IMR-90 (cell line): ENCODE data around the gene HIGD1C. TPM values are rescaled to one million over a fixed set of nuclear protein-coding genes. Genes with fewer than 3 reads are reported as not detected.

ENCODE experiments used
- ATAC-seq: fragments of 200-7000 bp; cut with Tn5 transposase; 2 replicates; pipeline ENCODE4 v1.9.1; 2020; ENCODE audit warnings: low read depth, mild to moderate bottlenecking, moderate library complexity
- BruUV-seq: library from RNA; stranded (reverse); fragments of 400-500 nt; replicated peaks from 2 replicates; lab custom pipeline; 2021; lab: Mats Ljungman, UMichigan
- CTCF ChIA-PET: fragments of 300-600 bp; formaldehyde crosslinking; extraction: SDS; loops from one replicate; lab custom pipeline; 2021; ENCODE audit warnings: antibody characterized with exemption; lab: Yijun Ruan, JAX
- POLR2A ChIA-PET: fragments of 300-600 bp; sonication (Branson Sonifier 250); formaldehyde crosslinking; loops from one replicate; lab custom pipeline; 2022; ENCODE audit warnings: antibody characterized with exemption; ENCODE audit not compliant: unreplicated experiment; lab: Charles Lee
- DNase-seq: peaks from one replicate; pipeline ENCODE4 v3.0.0; 2013
- H2AFZ ChIP-seq: replicated peaks from 2 replicates; pipeline ENCODE3; 2013; ENCODE audit warnings: low read length, mild to moderate bottlenecking; ENCODE audit not compliant: poor library complexity
- H2AK5ac ChIP-seq: 2 replicates; pipeline ENCODE4 v1.6.1; 2013; ENCODE audit warnings: low read depth, low read length, inconsistent platforms
- H2AK9ac ChIP-seq: replicated peaks from 2 replicates; pipeline ENCODE3; 2013; ENCODE audit warnings: mild to moderate bottlenecking, low read depth, low read length, moderate library complexity; ENCODE audit not compliant: poor library complexity
- H2BK120ac ChIP-seq: 2 replicates; pipeline ENCODE4 v1.6.1; 2013; ENCODE audit warnings: low read depth, low read length, inconsistent platforms
- H2BK15ac ChIP-seq: 3 replicates; pipeline ENCODE4 v1.6.1; 2013; ENCODE audit warnings: low read depth, low read length, inconsistent platforms
- H2BK20ac ChIP-seq: 2 replicates; pipeline ENCODE4 v1.6.1; 2013; ENCODE audit warnings: low read depth, mild to moderate bottlenecking, inconsistent platforms, low read length, moderate library complexity
- H2BK5ac ChIP-seq: 2 replicates; pipeline ENCODE4 v1.6.1; 2013; ENCODE audit warnings: mild to moderate bottlenecking, low read depth, low read length, inconsistent platforms; ENCODE audit not compliant: poor library complexity, severe bottlenecking
- H3K14ac ChIP-seq: replicated peaks from 2 replicates; pipeline ENCODE4 v1.6.1; 2013; ENCODE audit warnings: low read depth, low read length, inconsistent platforms
- H3K18ac ChIP-seq: 2 replicates; pipeline ENCODE4 v1.6.1; 2013; ENCODE audit warnings: low read depth, low read length, control low read depth
- H3K23ac ChIP-seq: 2 replicates; pipeline ENCODE4 v1.6.1; 2013; ENCODE audit warnings: low read depth, low read length, inconsistent platforms
- H3K27ac ChIP-seq: 2 replicates; pipeline ENCODE4 v1.5.1; 2013; ENCODE audit warnings: mild to moderate bottlenecking, control low read depth, low read length; ENCODE audit not compliant: insufficient read depth
- H3K27me3 ChIP-seq: 2 replicates; pipeline ENCODE4 v1.6.1; 2013; ENCODE audit warnings: low read length; ENCODE audit not compliant: control insufficient read depth, insufficient read depth
- H3K36me3 ChIP-seq: 2 replicates; pipeline ENCODE4 v1.6.1; 2013; ENCODE audit warnings: low read length, mixed read lengths; ENCODE audit not compliant: control insufficient read depth, insufficient read depth
- H3K4ac ChIP-seq: 2 replicates; pipeline ENCODE4 v1.6.1; 2013; ENCODE audit warnings: low read depth, low read length, inconsistent platforms
- H3K4me1 ChIP-seq: 2 replicates; pipeline ENCODE4 v1.6.1; 2013; ENCODE audit warnings: low read length, mixed read lengths; ENCODE audit not compliant: control insufficient read depth, insufficient read depth
- H3K4me2 ChIP-seq: 2 replicates; pipeline ENCODE4 v1.6.1; 2013; ENCODE audit warnings: low read depth, mild to moderate bottlenecking, control low read depth, low read length, moderate library complexity
- H3K4me3 ChIP-seq: 2 replicates; pipeline ENCODE4 v1.5.1; 2013; ENCODE audit warnings: low read depth, mild to moderate bottlenecking, control low read depth, low read length, moderate library complexity; ENCODE audit not compliant: insufficient read depth
- H3K56ac ChIP-seq: 2 replicates; pipeline ENCODE4 v1.6.1; 2013; ENCODE audit warnings: low read length, inconsistent platforms; ENCODE audit not compliant: insufficient read depth; ENCODE audit errors: extremely low read depth
- H3K79me1 ChIP-seq, 2 experiments: 2 replicates each; pipeline ENCODE4 v1.6.1; 2013; ENCODE audit warnings: low read length in 2 of 2, inconsistent platforms in 1 of 2, low read depth in 1 of 2
- H3K9ac ChIP-seq: 2 replicates; pipeline ENCODE4 v1.6.1; 2013; ENCODE audit warnings: low read depth, low read length, control low read depth
- H3K9me1 ChIP-seq: 2 replicates; pipeline ENCODE4 v1.6.1; 2013; ENCODE audit warnings: low read length, inconsistent platforms; ENCODE audit not compliant: insufficient read depth
- H3K9me3 ChIP-seq: 2 replicates; pipeline ENCODE4 v1.6.1; 2013; ENCODE audit warnings: low read length; ENCODE audit not compliant: control insufficient read depth, insufficient read depth
- H4K20me1 ChIP-seq: 2 replicates; pipeline ENCODE4 v1.6.1; 2013; ENCODE audit warnings: low read length, inconsistent platforms; ENCODE audit not compliant: insufficient read depth
- H4K5ac ChIP-seq: 2 replicates; pipeline ENCODE4 v1.6.1; 2013; ENCODE audit warnings: mild to moderate bottlenecking, low read depth, low read length, control low read depth
- H4K8ac ChIP-seq, 2 experiments: 2 replicates each; pipeline ENCODE4 v1.6.1; 2013; ENCODE audit warnings: low read depth in 2 of 2, low read length in 2 of 2, control low read depth in 1 of 2, inconsistent platforms in 1 of 2
- H4K91ac ChIP-seq: 2 replicates; pipeline ENCODE4 v1.6.1; 2013; ENCODE audit warnings: low read depth, low read length, inconsistent platforms; ENCODE audit not compliant: insufficient read depth
- BHLHE40 ChIP-seq: fragments of 150-350 bp; IDR thresholded peaks from 2 replicates; pipeline ENCODE4 v1.6.1; 2016; ENCODE audit warnings: mild to moderate bottlenecking, low read depth, low read length
- CEBPB ChIP-seq: IDR thresholded peaks from 2 replicates; pipeline ENCODE4 v1.6.1; 2012; ENCODE audit warnings: low read depth, low read length, improper control_type of control experiment
- CHD1 ChIP-seq: IDR thresholded peaks from 2 replicates; pipeline ENCODE4 v1.6.1; 2012; ENCODE audit warnings: low read depth, low read length, improper control_type of control experiment
- CTCF ChIP-seq: conservative IDR thresholded peaks from 2 replicates; pipeline ENCODE4 v1.5.1; 2012; ENCODE audit warnings: mild to moderate bottlenecking, low read depth, low read length, improper control_type of control experiment
- ELK1 ChIP-seq: fragments of 150-350 bp; IDR thresholded peaks from 2 replicates; pipeline ENCODE4 v1.6.1; 2016; ENCODE audit warnings: low read depth, mild to moderate bottlenecking, low read length, moderate library complexity, borderline replicate concordance
- FOS ChIP-seq: fragments of 150-350 bp; IDR thresholded peaks from 2 replicates; pipeline ENCODE4 v1.6.1; 2016; ENCODE audit warnings: low read depth, low read length
- MAFK ChIP-seq: IDR thresholded peaks from 2 replicates; pipeline ENCODE4 v1.6.1; 2012; ENCODE audit warnings: low read depth, low read length, improper control_type of control experiment
- MAZ ChIP-seq: IDR thresholded peaks from 2 replicates; pipeline ENCODE4 v1.6.1; 2012; ENCODE audit warnings: low read depth, mild to moderate bottlenecking, low read length, improper control_type of control experiment, moderate library complexity, borderline replicate concordance
- MXI1 ChIP-seq: IDR thresholded peaks from 2 replicates; pipeline ENCODE4 v1.6.1; 2012; ENCODE audit warnings: low read depth, mild to moderate bottlenecking, low read length, moderate library complexity, borderline replicate concordance
- NFE2L2 ChIP-seq: fragments of 150-350 bp; IDR thresholded peaks from 2 replicates; pipeline ENCODE4 v1.6.1; 2016; ENCODE audit warnings: low read depth, mild to moderate bottlenecking, low read length
- POLR2A ChIP-seq: IDR thresholded peaks from 2 replicates; pipeline ENCODE4 v1.6.1; 2012; ENCODE audit warnings: mild to moderate bottlenecking, low read depth, low read length
- RAD21 ChIP-seq: IDR thresholded peaks from 2 replicates; pipeline ENCODE4 v1.6.1; 2012; ENCODE audit warnings: low read length, improper control_type of control experiment
- RCOR1 ChIP-seq: IDR thresholded peaks from 2 replicates; pipeline ENCODE4 v1.6.1; 2012; ENCODE audit warnings: mild to moderate bottlenecking, low read length, improper control_type of control experiment; ENCODE audit not compliant: insufficient replicate concordance
- RFX5 ChIP-seq: IDR thresholded peaks from 2 replicates; pipeline ENCODE4 v1.8.0; 2012; ENCODE audit warnings: low read depth, mild to moderate bottlenecking, low read length, moderate library complexity
- SMC3 ChIP-seq: fragments of 150-350 bp; IDR thresholded peaks from 2 replicates; pipeline ENCODE4 v1.6.1; 2016; ENCODE audit warnings: low read depth, mild to moderate bottlenecking, antibody characterized with exemption, low read length, moderate library complexity
- USF2 ChIP-seq: fragments of 150-350 bp; IDR thresholded peaks from 2 replicates; pipeline ENCODE4 v1.6.1; 2017; ENCODE audit warnings: mild to moderate bottlenecking, antibody characterized with exemption, low read length, low read depth
- WGBS, 2 experiments: methylation state at CpG; one replicate each; pipeline versions ENCODE4 v1.1.5 to v1.1.7; 2013; ENCODE audit warnings: missing lambda C conversion rate in 2 of 2; ENCODE audit not compliant: insufficient read length in 1 of 2; ENCODE audit errors: extremely low coverage in 2 of 2; 5-methylcytosine and 5-hydroxymethylcytosine counted together
- dilution Hi-C: fragments of 300-500 bp; cut with HindIII; formaldehyde crosslinking; loops from one replicate; pipeline ENCODE4 v1.14.3; 2018; ENCODE audit warnings: low sequenced_read_pairs; ENCODE audit not compliant: unreplicated experiment
- in situ Hi-C: fragments of 300-500 bp; cut with MboI; formaldehyde crosslinking; loops from 3 replicates; pipeline ENCODE4 v1.14.3; 2019; ENCODE audit warnings: low sequenced_read_pairs, inconsistent platforms, mixed read lengths
- intact Hi-C: fragments of 100-400 bp; cut with micrococcal nuclease; formaldehyde crosslinking; loops from 2 replicates; pipeline ENCODE4 v1.10.0; 2022
- polyA plus RNA-seq, 3 experiments: library from polyadenylated mRNA; depleted of rRNA; stranded (reverse); fragments of >200 nt; gene quantifications; 2 replicates each; pipeline ENCODE4 v1.2.3, GENCODE V29; 2012; ENCODE audit warnings: low replicate concordance in 1 of 3
- total RNA-seq: library from RNA; depleted of rRNA; stranded (reverse); fragments of >200 nt; gene quantifications from 2 replicates; pipeline ENCODE4 v1.2.3, GENCODE V29; 2012

The HIGD1C gene
- total and polyA plus RNA-seq, 2 of the 4 experiments (the other 2 are of a cell fraction) = not detected

- H2BK120ac ChIP-seq = no peak overlapping the region
- no peaks in the 10 kb centered on the region for H3K27me3 ChIP-seq
- no peak for TF ChIP-seq CTCF
- TF ChIP-seq RAD21 = no peak
- no peak for TF ChIP-seq CHD1
- TF ChIP-seq FOS = no peak
- no peak for TF ChIP-seq MXI1
- TF ChIP-seq RCOR1 = no peak
- TF ChIP-seq NFE2L2 = no peak
- TF ChIP-seq ELK1 = no peak
- TF ChIP-seq MAFK = no peak
- TF ChIP-seq RFX5 = no peak
- no peak for TF ChIP-seq BHLHE40
- no peak for TF ChIP-seq USF2
- no peak for TF ChIP-seq MAZ
- TF ChIP-seq CEBPB = no peak
- TF ChIP-seq SMC3 = no peak
- TF ChIP-seq POLR2A = no peak
- no peak overlapping the region for H3K23ac ChIP-seq
- no peaks in the 10 kb centered on the region for H4K20me1 ChIP-seq
- BruUV-seq = no TSS peak
- H3K27ac ChIP-seq = no peak overlapping the region
- H4K5ac ChIP-seq = no peak overlapping the region
- CTCF ChIA-PET = no interaction called here
- H3K9me3 ChIP-seq = no peaks in the 10 kb centered on the region
- H3K9me1 ChIP-seq = 0 out of 2 replicates have a peak, but pooled peaks cover 4% of the 10 kb centered on the region
- H3K36me3 ChIP-seq = no peaks in the 10 kb centered on the region
- H3K4me1 ChIP-seq = peaks cover 13% of the 10 kb centered on the region
- no peak overlapping the region for H3K4me3 ChIP-seq
- no peak overlapping the region for H2AFZ ChIP-seq
- ATAC-seq (no peak), DNase-seq (no peak)
- intact Hi-C loops = no loop called here
- no peak overlapping the region for H2AK5ac ChIP-seq
- no peak overlapping the region for H2BK15ac ChIP-seq
- H4K8ac ChIP-seq = no peak overlapping the region
- H2AK9ac ChIP-seq = no peak overlapping the region
- no peak overlapping the region for H3K18ac ChIP-seq
- no peak overlapping the region for H4K91ac ChIP-seq
- H3K4me2 ChIP-seq = no peak overlapping the region; the same call in 1 of the 2 replicates
- H3K79me1 ChIP-seq = 0 out of 4 replicates have a peak, but pooled peaks cover 0 to 5% of the 10 kb centered on the region in 2 experiments
- H3K4ac ChIP-seq = no peak overlapping the region
- WGBS, 2 experiments = no CpG with 5 or more reads among the region's 1 CpG
- no peak overlapping the region for H3K9ac ChIP-seq
- no peak overlapping the region for H2BK20ac ChIP-seq
- POLR2A ChIA-PET = interaction anchor here (0.6 kb wide), 1 partner anchor 506 kb away, joined by 7 read pairs; no protein-coding TSS in a partner anchor
- H3K56ac ChIP-seq = no peak overlapping the region
- H2BK5ac ChIP-seq = no peak overlapping the region
- dilution Hi-C loops = no loop called here
- no peak overlapping the region for H3K14ac ChIP-seq
- in situ Hi-C loops = no loop called here
Measured at GRCh38 chr12:50926415-50926814, 25.9 kb upstream of the HIGD1C start.
